Activated CD4-positive, alpha-beta T cell treated with anti-CD3 and anti-CD28 coated beads for 24 hours (primary cell): ENCODE measurements around the gene LIPT2.
"Not testable (repeated sequence)": the region's sequence is repeated elsewhere in the genome, so short reads cannot be mapped to it uniquely, and the experiment has no call there.

Source experiments
- DNase-seq, 2 donors: peaks; one replicate each; pipeline ENCODE4 v3.0.0-alpha.2; 2020; ENCODE audit warnings: low read depth in 2 of 2

Gene LIPT2

DNA sequence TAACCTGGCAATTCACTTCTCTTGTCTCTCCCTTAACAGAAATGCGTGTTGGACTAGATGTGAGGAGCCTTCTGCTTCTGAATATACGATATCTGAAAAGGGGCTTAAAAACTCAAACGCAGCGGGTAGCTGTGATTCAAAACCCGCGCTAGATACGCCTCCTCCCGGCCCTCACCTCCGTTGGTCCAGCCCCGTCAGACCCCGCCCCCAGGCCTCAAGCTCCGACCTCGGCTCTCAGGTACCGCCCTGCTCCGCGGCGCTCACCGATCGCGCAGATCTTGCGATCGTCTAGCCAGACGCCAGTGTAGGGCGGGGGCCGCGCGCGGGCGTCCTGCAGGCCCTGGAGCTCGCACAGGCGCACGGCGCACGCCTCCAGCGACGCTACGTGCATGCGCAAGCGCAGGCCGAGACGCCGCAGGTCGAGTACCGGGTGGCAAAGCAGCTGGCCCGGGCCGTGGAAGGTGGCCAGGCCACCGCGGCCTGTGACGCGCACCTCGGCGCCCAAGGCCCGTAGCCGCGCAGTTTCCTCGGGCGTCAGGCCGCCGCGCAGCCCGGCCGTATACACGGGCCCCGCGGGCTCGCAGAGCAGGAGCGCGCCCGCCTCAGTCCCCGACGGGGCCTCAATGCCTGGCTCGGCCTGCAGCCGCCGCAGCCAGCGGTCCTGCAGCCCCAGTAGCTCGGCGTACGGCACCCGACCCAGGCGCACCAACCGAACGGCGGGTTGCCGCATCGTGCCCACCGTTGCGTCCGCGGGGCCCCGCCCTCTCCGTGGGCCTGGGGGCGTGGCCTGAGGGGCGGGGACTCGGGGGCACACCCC lies at the start of gene LIPT2:
TSS of gene LIPT2 (minus strand) at position 751 of the 817 bp plus-strand sequence. CDS start at position 730, 21 bp downstream.
- DNase-seq: peak; percentile 97

GRCh38 chr11:74541466-74541865 lies 47.9 kb upstream of the LIPT2 start:
- no peak for DNase-seq

GRCh38 chr11:74540270-74540669 lies 46.7 kb upstream of the LIPT2 start:
- DNase-seq: no peak

- DNase-seq: no peak
Measured at GRCh38 chr11:74538680-74539079, 45.2 kb upstream of the LIPT2 start.

DNA sequence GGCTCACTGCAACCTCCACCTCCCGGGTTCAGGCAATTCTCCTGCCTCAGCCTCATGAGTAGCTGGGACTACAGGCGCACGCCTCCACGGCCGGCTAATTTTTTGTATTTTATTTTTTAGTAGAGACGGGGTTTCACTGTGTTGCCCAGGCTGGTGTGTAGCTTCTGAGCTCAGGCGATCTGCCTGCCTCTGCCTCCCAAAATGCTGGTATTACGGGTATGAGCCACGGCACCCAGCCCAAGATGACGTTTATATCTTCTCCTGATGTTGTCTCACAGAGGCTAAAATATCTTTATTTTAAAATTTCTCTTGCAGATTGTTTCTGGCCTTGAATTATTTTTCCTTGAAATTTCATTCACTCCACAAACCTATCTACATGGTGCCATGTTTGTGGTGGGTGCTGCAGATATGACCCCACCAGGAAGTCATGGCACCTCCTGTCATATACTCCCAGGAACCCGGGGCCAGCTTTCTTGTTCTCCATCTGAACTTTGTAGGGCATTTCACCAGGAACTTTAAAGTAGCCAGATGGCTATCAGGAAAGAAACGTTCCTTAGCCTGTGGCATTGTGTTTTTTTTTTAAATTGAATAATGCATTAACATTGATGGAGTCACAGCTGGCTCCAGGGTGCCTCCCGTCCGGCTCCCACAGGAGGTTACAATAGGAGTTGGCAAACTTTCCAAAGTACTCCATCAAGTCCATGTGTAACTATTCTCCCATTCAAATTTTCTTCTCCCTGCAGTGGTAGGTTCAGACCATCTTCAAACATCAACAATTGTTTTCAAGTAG lies 42.0 kb upstream of the LIPT2 start:
- no peak for DNase-seq

DNA sequence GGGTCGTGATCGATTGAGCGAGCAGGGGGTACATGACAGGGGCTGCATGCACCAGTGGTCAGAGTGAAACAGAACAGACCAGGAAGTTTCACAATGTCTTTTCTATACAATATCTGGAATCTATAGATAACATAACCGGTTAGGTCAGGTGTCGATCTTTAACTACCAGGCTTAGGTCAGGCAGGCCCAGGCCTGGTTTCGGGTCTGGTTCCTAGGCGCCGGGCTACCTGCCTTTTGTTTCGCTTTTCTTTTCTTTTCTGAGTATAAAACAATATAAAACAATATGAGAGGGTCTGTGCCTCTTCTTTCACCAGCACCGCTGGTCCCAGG lies 41.4 kb upstream of the LIPT2 start:
- DNase-seq: not testable (repeated sequence)

GRCh38 chr11:74534216-74534945 lies 40.9 kb upstream of the LIPT2 start:
- no peak for DNase-seq

- DNase-seq: no peak
Measured at GRCh38 chr11:74533421-74533820, 39.9 kb upstream of the LIPT2 start.

DNA sequence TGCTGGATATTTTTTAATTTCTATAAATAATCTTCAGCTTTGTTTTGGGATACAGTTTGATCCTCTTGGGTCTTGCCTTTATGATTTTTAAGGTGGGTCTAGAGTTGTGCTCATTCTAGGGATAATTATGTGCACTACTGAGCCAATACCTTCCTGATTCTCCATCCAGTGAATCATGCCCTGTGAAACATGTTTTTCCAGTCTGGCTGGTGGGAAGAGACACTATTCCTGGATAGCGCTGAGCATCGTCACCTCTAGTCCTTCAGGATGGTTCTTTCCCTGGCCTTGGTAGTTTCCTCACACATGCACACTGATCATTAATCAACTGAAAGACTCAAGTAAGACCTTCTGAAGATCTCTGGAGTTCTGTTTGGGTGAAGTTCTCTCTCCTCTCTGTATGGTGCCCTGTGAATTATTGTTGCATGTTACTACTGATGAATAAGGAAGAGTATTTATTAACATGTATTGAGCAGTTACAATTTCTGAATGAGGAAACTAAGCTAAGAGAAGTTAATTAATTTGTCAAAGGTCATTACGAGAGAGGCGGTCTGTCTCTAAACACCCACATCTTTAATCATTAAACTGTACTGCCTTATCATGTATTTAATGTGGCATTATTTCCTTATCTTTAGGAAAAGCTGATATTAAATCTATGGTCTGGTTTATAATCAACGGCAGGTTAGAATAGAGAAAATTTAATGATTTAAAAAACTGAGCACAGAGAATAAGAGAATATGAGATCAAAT lies 39.1 kb upstream of the LIPT2 start:
- no peak for DNase-seq

DNA sequence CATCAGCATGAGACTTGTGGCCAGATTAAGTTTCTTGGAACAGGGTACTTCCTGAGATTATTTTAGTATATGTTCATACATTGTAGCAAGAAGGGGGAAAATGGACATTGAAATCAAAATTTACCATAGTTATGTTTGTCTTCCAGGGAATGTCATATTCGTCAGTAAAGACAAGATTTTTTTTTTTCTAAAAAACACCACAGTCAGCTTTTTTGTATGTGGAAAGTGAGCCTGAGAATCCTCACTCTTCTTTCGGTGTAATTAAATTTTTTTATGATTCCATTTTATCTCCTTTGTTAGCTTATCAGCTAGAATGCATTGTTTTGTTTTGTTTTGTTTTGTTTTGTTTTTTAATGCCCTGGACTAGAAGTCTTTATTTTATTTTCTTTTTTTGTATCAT lies 31.5 kb upstream of the LIPT2 start:
- no peak for DNase-seq

- no peak for DNase-seq
Measured at GRCh38 chr11:74524501-74524900, 31.0 kb upstream of the LIPT2 start.

DNA sequence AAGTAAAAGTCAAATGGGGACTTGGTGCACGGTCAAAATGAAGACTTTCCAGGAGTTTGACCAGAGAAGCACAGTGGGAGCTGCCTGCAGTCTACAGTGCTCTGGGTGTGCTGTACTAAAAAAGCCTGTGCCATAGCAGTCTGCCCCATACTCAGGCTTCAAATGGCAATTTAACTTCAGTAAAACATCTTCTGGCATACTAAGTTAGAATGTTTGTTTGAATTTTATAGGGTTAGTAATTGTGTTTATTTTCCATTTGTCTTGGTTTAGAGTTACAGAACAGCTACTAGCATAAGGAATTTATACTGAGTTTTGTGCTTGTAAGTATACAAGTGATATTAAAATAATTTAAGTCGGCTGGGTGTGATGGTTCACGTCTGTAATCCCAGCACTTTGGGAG lies 29.3 kb upstream of the LIPT2 start:
- no peak for DNase-seq

- DNase-seq: no peak
Measured at GRCh38 chr11:74521666-74522252, 28.2 kb upstream of the LIPT2 start.

DNA sequence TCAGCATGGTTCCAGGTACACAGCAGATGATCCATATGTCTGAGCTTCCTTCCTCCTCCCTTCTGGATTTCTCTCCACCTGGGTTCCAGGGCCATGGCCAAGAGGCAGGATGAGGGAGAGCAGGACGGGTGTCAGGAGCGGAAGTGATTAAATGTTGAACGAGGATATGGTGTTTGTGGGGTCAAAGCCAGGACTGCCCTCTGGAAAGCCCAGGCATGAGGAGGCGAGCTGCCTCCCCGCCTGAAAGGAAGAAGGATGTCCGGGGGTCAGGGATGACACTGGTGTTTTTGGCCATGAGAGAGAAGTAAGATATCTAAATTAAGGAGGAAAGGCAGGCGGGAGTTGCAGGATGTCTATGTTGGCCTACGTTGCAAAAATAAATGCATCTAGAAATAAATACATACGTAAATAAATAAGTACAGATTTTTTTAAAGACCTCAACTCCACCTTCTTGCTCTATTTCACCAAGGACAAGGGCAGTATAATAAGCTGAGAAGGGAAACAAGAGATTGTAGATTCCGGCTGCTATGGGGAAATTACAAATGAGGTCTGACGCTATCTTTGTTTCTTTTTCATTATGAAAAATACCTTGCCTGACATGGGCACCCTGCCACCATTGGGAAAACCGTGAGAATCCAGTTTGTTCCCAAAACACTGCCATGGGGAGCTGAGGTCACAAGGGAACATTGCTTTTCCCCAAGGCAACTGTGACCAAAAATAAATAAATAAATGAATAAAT lies 27.6 kb upstream of the LIPT2 start:
- DNase-seq: no peak

DNA sequence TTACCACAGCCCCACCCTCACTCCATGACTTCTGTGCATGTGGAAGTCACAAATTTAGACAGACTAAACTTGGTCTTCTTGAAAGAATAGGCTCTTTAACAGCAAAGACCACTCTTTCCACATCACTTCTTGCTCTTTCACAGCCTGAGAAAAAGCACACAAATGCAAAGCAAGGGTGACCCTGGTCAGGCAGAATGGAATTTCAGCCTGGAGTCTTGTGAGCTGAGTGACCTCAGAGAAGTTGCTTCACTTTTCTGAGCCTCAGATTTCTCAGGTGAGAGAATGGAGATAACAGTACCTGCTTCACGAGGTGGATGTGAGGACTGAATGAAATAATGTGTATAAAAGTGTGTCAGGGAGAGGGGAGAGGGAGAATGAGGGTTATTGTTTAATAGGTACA lies 26.8 kb upstream of the LIPT2 start:
- DNase-seq: no peak

- no peak for DNase-seq
Measured at GRCh38 chr11:74519710-74520109, 26.2 kb upstream of the LIPT2 start.

GRCh38 chr11:74517592-74517991 lies 24.1 kb upstream of the LIPT2 start:
- DNase-seq: not testable (repeated sequence)

- DNase-seq: no peak
Measured at GRCh38 chr11:74507582-74507981, 14.1 kb upstream of the LIPT2 start.

GRCh38 chr11:74506823-74507222 lies 13.3 kb upstream of the LIPT2 start:
- no peak for DNase-seq

DNA sequence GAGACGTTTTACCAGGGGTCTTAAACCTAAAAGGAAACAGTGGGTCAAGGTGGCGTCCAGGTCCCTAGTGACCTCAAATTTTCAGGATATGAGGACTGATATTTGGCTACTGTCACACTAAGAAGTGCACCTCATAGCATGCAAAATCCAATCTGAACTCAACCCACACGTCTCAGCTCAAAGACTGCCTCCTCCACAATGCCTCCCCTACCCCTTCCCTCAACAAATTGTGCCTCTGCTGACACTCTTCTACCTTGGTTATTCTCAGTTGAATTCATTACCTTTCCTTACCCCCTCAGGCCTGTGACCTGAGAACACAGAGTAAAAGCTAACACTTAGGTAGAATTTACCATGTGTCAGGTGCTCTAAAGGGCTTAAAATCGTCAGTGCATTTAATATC lies 12.4 kb upstream of the LIPT2 start:
- no peak for DNase-seq
